Heart left ventricle (tissue), 13 donors: ENCODE measurements around the gene KRT86.

Source experiments
- POLR2A ChIP-seq, 2 donors: fragments of 450-650 bp; IDR thresholded peaks; one replicate each; pipeline ENCODE4 v1.6.1; 2017; ENCODE audit warnings: antibody characterized with exemption in 2 of 2, mild to moderate bottlenecking in 2 of 2, moderate library complexity in 2 of 2
- TF ChIP-seq, protein P1 (sequence below), 12 donors: fragments of 200-600 bp; sonication (generic) in 4 of 12; IDR thresholded peaks; one replicate each; pipeline versions ENCODE4 v1.5.0 to v1.8.0; 2018 to 2022; ENCODE audit warnings: antibody characterized with exemption in 12 of 12, mild to moderate bottlenecking in 5 of 12
- donor health status: ischemic (EF 13 %, LVEDD 7.1; RV severe dilation, severe dysfunction).
- donor health status: DM: no; HTN: yes; CAD: no.
- donor health status: DM: no; HTN: no; CAD: no.
- donor health status: ischemic (EF 25% LVEDD 6.9; RV normal size, moderate dysfunction).
- donor health status: ischemic (EF 25% LVEDD 5.7; RV mildly dilated, moderate dysfunction).
- donor health status: ischemic (EF 35%, LVEDD 5.7; RV mildly dilated, moderate dysfunction).
- donor health status: nonischemic (EF 11% LVEDD 7.7; RV severe dilation, severe dysfunction).
- donor health status: DM: yes; HTN: yes; CAD: no.
- donor health status: PGD.
- donor health status: ischemic (EF 29% LVEDD 5.4; RV normal size, mild dysfunction).
- donor health status: nonischemic (EF 23%, LVEDD 6.1; RV moderate dilation, normal function).

DNA sequence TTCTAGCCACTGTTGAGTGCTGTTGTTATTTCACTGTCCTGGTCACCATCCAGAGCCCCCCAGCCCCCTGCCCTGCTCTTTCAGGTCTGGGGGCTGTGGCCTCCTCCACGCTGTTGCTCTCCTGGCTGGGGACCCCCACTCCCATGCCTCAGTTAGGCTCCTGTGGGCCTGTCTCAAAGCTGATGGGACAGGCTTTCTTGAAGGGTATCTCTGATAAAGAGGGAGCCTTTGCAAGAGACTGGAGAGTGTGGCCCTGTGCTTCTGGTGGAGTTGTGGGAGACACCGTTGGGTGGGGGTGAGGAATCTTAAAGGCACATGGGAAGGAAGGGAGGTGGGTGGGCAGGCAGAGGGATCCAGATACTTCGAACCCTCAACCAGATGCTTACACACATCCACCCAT, 12.2 kb upstream of the KRT86 start:
- TF ChIP-seq, protein P1, sequence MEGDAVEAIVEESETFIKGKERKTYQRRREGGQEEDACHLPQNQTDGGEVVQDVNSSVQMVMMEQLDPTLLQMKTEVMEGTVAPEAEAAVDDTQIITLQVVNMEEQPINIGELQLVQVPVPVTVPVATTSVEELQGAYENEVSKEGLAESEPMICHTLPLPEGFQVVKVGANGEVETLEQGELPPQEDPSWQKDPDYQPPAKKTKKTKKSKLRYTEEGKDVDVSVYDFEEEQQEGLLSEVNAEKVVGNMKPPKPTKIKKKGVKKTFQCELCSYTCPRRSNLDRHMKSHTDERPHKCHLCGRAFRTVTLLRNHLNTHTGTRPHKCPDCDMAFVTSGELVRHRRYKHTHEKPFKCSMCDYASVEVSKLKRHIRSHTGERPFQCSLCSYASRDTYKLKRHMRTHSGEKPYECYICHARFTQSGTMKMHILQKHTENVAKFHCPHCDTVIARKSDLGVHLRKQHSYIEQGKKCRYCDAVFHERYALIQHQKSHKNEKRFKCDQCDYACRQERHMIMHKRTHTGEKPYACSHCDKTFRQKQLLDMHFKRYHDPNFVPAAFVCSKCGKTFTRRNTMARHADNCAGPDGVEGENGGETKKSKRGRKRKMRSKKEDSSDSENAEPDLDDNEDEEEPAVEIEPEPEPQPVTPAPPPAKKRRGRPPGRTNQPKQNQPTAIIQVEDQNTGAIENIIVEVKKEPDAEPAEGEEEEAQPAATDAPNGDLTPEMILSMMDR (IDR thresholded peaks at IDR 0.05) = no peak
- TF ChIP-seq POLR2A (IDR thresholded peaks at IDR 0.05) = no peak
